Measurements from ENCODE around the gene SMIM5. TPM values are rescaled to one million over a fixed set of nuclear protein-coding genes. Genes with fewer than 3 reads are reported as not detected.

Gene SMIM5
- total RNA-seq, 2 donors from 2014 or later = 8.6 to 11.4 TPM

- intact Hi-C loops (cut with DNase I) = no loop called here
- no peak for DNase-seq
- ATAC-seq = no peak
Observed at GRCh38 chr17:75647061-75647460, 13.8 kb downstream of the SMIM5 start.

DNA sequence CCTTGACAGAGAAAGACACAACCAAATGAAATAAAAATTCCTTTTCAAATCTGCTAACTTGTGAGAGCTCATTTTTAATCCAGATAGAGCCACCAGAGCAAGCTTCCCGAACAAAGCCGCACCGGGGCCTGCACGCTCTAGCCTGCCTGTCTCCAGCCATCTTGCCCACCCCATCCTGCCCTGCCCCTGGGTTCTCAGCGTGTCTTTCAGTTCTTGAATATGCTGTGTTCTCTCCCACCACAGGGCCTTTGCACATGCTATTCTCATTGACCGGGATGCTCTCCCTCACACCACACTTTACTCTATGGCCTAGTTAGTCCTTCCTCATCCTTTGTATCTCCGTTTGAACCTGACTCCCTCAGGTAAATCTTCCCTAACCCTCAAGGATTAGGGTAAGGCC, 14.7 kb downstream of the SMIM5 start:
- no peak for DNase-seq
- intact Hi-C loops (cut with DNase I) = no loop called here
- no peak for ATAC-seq

GRCh38 chr17:75649687-75650086, 16.5 kb downstream of the SMIM5 start:
- intact Hi-C loops (cut with DNase I) = no loop called here
- no peak for ATAC-seq
- DNase-seq = no peak

DNA sequence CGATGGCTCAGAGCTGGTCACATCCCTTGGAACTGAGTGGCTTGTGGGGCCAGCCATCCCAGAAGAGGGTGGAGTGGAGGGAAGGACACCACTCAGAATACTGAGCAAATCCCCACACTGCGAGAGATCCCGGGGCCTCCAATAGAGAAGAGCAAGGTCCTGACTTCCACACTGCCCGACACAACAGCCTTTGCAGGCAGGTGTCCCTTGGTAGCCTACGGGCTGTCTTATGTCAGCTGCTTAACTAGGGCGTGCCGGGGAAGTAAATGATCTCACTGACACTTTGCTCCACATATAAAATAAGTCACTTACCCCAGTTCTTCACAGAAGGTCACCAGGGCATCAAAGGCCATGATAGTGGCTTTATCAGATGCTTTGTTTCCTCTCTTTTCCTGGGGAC, 17.6 kb downstream of the SMIM5 start:
- no peak for DNase-seq
- intact Hi-C loops (cut with DNase I) = no loop called here

GRCh38 chr17:75652341-75652740, 19.1 kb downstream of the SMIM5 start:
- no peak for ATAC-seq
- intact Hi-C loops (cut with DNase I) = no loop called here
- no peak for DNase-seq

More for the DNA sequence above, 17.6 kb downstream of the SMIM5 start:
- no peak for ATAC-seq

- DNase-seq (no peak), ATAC-seq (peak; percentile 59 to 65)
- intact Hi-C loops (cut with DNase I) = no loop called here
Observed at GRCh38 chr17:75652934-75653549, 19.8 kb downstream of the SMIM5 start.

DNA sequence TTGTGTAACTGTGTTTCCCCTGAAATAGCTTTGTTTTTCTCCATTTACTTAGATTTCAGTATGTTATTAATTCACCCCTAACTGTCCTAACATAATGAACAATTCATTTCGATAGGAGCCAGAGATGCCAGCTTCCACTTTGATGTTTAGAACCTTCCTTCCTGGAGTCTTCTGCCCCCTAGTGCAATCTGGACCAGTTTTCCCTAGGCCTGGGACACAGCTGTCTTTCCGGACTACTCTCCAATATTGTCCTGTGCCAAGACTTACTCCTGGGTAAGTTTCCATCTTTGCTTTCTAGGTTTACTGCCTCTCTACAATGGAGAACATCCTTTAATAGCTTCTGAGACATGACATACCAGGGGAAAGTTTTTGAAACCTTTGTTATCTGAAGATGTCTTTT, 20.9 kb downstream of the SMIM5 start:
- ATAC-seq = no peak
- intact Hi-C loops (cut with DNase I) = no loop called here
- DNase-seq = no peak

DNA sequence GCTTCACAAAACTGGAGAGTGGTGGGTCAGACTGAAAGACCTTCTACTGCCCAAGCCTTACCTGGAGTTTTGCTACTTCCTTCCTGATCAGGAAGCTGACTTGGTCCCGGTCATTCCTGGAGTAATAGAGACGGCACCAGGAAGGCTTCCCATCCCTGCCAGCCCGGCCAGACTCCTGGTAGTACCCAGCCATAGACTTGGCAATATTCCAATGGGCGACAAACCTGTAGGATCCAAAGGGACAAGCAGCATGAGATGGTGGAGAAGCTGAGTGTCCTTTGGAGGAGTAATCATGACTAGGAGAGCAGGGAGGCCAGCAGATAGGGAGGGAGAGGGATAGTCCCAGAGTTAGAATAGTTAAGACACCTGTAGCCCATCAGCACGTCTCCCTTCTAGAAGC, 25.0 kb downstream of the SMIM5 start:
- DNase-seq (no peak), ATAC-seq (no peak)
- intact Hi-C loops (cut with DNase I) = no loop called here

- intact Hi-C loops (cut with DNase I) = no loop called here
- DNase-seq (no peak), ATAC-seq (no peak)
Observed at GRCh38 chr17:75661531-75661930, 28.3 kb downstream of the SMIM5 start.

DNA sequence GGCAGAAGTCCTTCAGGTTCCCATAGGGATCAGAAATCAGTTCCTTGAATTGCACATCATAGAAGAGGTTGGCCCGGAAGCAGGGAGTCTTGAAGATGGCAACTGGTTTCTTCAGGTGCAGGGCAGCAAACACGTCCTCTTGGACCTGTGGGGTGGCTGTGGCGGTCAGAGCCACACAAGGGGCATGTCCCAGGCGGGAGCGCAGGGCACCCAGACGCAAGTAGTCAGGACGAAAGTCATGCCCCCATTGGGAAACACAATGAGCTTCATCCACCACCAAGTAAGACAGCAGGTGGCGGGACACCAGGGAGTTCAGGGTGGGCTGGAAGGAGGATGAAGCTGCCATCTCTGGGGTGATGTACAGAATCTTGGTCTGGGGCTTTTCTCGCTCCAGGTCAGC, 29.3 kb downstream of the SMIM5 start:
- intact Hi-C loops (cut with DNase I) = no loop called here
- DNase-seq (no peak), ATAC-seq (no peak)

GRCh38 chr17:75664099-75664549, 30.9 kb downstream of the SMIM5 start:
- DNase-seq = no peak
- intact Hi-C loops (cut with DNase I) = no loop called here
- ATAC-seq = no peak

DNA sequence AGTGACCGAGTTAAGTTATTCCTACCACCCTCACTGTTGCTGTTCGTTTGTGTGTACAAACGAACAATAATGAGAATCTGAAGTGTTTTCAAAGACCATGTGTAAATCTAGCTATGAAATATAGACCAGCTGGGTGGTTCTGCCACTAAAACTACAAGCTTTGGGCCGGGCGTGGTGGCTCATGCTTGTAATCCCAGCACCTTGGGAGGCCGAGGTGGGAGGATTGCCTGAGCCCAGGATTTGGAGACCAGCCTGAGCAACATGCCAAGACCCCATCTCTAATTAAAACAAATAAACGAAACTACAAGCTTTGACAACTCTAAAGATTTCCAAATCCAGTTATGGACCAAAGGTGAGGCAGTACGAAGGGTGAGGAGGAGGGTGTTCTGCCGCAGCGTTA, 32.7 kb downstream of the SMIM5 start:
- ATAC-seq (no peak), DNase-seq (no peak)
- intact Hi-C loops (cut with DNase I) = no loop called here

GRCh38 chr17:75666959-75667790, 33.9 kb downstream of the SMIM5 start, which contains the start of the genes RECQL5 and SAP30BP:
Gene RECQL5 (minus strand): TSS chr17:75667154. CDS start chr17:75666557, 597 bp downstream.
Gene SAP30BP (plus strand): TSS chr17:75667338. CDS start chr17:75667373, 35 bp downstream.
- ATAC-seq = peak; percentile 100
- DNase-seq = peak; percentile 99
- intact Hi-C loops (cut with DNase I) = no loop called here

GRCh38 chr17:75667825-75668224, 34.6 kb downstream of the SMIM5 start:
- ATAC-seq = no peak
- no peak for DNase-seq
- intact Hi-C loops (cut with DNase I) = no loop called here

- intact Hi-C loops (cut with DNase I) = no loop called here
- ATAC-seq (no peak), DNase-seq (no peak)
Observed at GRCh38 chr17:75668489-75668888, 35.3 kb downstream of the SMIM5 start.

DNA sequence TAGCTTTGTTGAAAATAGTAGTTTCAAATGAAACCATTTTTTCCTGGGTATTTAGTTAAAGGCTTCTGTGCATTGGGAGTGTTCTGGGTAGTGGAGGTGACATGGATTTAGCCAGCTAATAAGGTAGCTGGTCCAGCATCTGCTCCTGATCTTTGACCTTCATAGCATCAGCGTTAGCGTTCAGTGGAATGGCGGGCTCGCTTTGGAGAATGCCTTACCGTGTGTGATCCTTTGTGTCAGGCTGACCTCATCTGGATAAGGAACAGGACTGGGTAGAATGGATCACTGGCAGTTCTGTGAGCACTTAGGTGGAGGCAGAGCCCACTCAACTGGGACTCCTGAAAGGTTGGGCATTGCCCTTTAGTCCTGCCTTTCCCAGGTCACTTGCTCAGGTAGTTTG, 37.6 kb downstream of the SMIM5 start:
- intact Hi-C loops (cut with DNase I) = no loop called here
- ATAC-seq = no peak
- DNase-seq = no peak

- no peak for ATAC-seq
- intact Hi-C loops (cut with DNase I) = no loop called here
- DNase-seq = no peak
Observed at GRCh38 chr17:75672011-75672410, 38.8 kb downstream of the SMIM5 start.

GRCh38 chr17:75673487-75673886, 40.3 kb downstream of the SMIM5 start:
- no peak for ATAC-seq
- no peak for DNase-seq
- intact Hi-C loops (cut with DNase I) = no loop called here

DNA sequence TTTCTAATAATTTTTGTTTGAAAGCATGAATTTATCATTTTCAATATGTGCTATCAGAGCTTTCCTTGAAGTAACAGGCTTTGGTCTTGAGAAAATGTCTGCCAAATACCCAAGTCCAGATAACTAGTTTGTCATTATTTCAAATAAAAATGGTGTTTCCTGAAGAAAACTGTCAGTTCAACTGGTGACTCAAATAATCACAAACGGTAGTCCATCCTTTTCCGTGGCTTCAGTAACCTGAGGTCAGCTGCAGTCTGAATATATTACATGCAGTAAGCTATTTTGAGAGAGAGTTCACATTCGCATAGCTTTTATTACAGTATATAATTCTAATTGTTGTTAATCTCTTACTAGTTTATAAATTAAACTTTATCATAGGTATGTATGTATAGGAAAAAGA, 43.2 kb downstream of the SMIM5 start:
- no peak for ATAC-seq
- no peak for DNase-seq
- intact Hi-C loops (cut with DNase I) = loop anchor here (1.0 to 5.0 kb wide), 2 partner anchors 71 kb away; no protein-coding TSS in a partner anchor

GRCh38 chr17:75679706-75680211, 46.5 kb downstream of the SMIM5 start:
- intact Hi-C loops (cut with DNase I) = loop anchor here in 1 of 2 donors (5.0 kb wide), 1 partner anchor 68 kb away; no protein-coding TSS in a partner anchor
- peak; percentile 71 for DNase-seq
- peak; percentile 66 to 67 for ATAC-seq
